HepG2 (cell line): ENCODE data around the gene RERE. TPM values are rescaled to one million over a fixed set of nuclear protein-coding genes. Genes with fewer than 3 reads are reported as not detected.

Source experiments
- ARNT2 ChIP-seq: sonication (generic); formaldehyde crosslinking; IDR thresholded peaks from 2 replicates; pipeline ENCODE4 v1.8.0; 2022; ENCODE audit warnings: mild to moderate bottlenecking, low read depth, missing genetic modification reagents, moderate library complexity
- CENPT ChIP-seq: sonication (generic); formaldehyde crosslinking; IDR thresholded peaks from 2 replicates; pipeline ENCODE4 v1.8.0; 2022; ENCODE audit warnings: low read depth, mild to moderate bottlenecking, moderate library complexity, missing genetic modification reagents
- HNF4A ChIP-seq: sonication (generic); formaldehyde crosslinking; IDR thresholded peaks from 2 replicates; pipeline ENCODE4 v1.4.0; 2020; ENCODE audit warnings: missing genetic modification reagents
- MAFF ChIP-seq: IDR thresholded peaks from 2 replicates; pipeline ENCODE4 v1.6.1; 2011; ENCODE audit warnings: low read depth, low read length, improper control_type of control experiment
- NFE2L2 ChIP-seq: fragments of 150-350 bp; IDR thresholded peaks from 2 replicates; pipeline ENCODE4 v1.6.1; 2014; ENCODE audit warnings: low read length
- RFXANK ChIP-seq: IDR thresholded peaks from 2 replicates; pipeline ENCODE4 v1.6.1; 2016
- TEAD2 ChIP-seq: sonication (generic); formaldehyde crosslinking; IDR thresholded peaks from 2 replicates; pipeline ENCODE4 v1.9.0; 2021; ENCODE audit warnings: missing genetic modification reagents
- TRIM22 ChIP-seq: fragments of 450-650 bp; IDR thresholded peaks from 2 replicates; pipeline ENCODE4 v1.6.1; 2017
- ZNF275 ChIP-seq: sonication (generic); formaldehyde crosslinking; IDR thresholded peaks from 2 replicates; pipeline ENCODE4 v1.8.0; 2022; ENCODE audit warnings: missing genetic modification reagents, mild to moderate bottlenecking, inconsistent platforms, borderline replicate concordance
- ZNF282 ChIP-seq: fragments of 450-650 bp; IDR thresholded peaks from 2 replicates; pipeline ENCODE4 v1.6.1; 2018; ENCODE audit not compliant: partially characterized antibody
- ZNF326 ChIP-seq: sonication (generic); formaldehyde crosslinking; IDR thresholded peaks from 2 replicates; pipeline ENCODE4 v1.4.0; 2020; ENCODE audit warnings: missing genetic modification reagents, borderline replicate concordance
- ZNF570 ChIP-seq: sonication (generic); formaldehyde crosslinking; IDR thresholded peaks from 2 replicates; pipeline ENCODE4 v1.4.0; 2020; ENCODE audit warnings: mild to moderate bottlenecking, missing genetic modification reagents, borderline replicate concordance
- ZNF629 ChIP-seq: sonication (generic); formaldehyde crosslinking; conservative IDR thresholded peaks from 2 replicates; pipeline ENCODE4 v1.5.0; 2020; ENCODE audit warnings: missing genetic modification reagents
- ZNF704 ChIP-seq: sonication (generic); formaldehyde crosslinking; IDR thresholded peaks from 2 replicates; pipeline ENCODE4 v1.8.1; 2023; ENCODE audit warnings: mild to moderate bottlenecking, inconsistent platforms, moderate library complexity, missing genetic modification reagents, borderline replicate concordance
- polyA plus RNA-seq, 8 experiments: library from polyadenylated mRNA; depleted of rRNA in 3 of 8; stranded (reverse) in 7 of 8; unstranded in 1 of 8; fragments of >200 nt; fragmentation: Illumina TruSeq in 4 of 8; extraction: Trizol in 4 of 8; gene quantifications; 2 replicates each; pipeline versions ENCODE4 v1.2.1 to v1.2.3, GENCODE V29; 2011 to 2016; ENCODE audit warnings: low read depth in 4 of 8, missing spikeins in 1 of 8, mixed read lengths in 1 of 8; ENCODE audit not compliant: insufficient read depth in 1 of 8
- total RNA-seq, 5 experiments: library from RNA; depleted of rRNA; stranded (reverse); fragments of >200 nt; fragmentation: Illumina TruSeq; extraction: Trizol; gene quantifications; 2 replicates each; pipeline ENCODE4 v1.2.3, GENCODE V29; 2016; ENCODE audit warnings: low read depth in 1 of 5
- TF ChIP-seq, protein P1 (sequence below): sonication (generic); formaldehyde crosslinking; IDR thresholded peaks from 2 replicates; pipeline ENCODE4 v1.4.0; 2020; ENCODE audit warnings: missing genetic modification reagents
- TF ChIP-seq, protein P2 (sequence below): sonication (generic); formaldehyde crosslinking; IDR thresholded peaks from 2 replicates; pipeline ENCODE4 v1.4.0; 2020; ENCODE audit warnings: missing genetic modification reagents, borderline replicate concordance

Gene RERE
- total and polyA plus RNA-seq, 2 of the 13 experiments (the other 11 are each of a cell fraction or from before 2014, with no cell fraction given) = 18.3 to 21.9 TPM

- TF ChIP-seq ZNF704 (no peak), ZNF282 (no peak), TRIM22 (no peak), ZNF326 (CRISPR knock-in tag) (no peak), HNF4A (peak; percentile 92), TEAD2 (CRISPR knock-in tag) (no peak), ZNF629 (CRISPR knock-in tag) (peak; percentile 53; the same call in 1 of the 2 replicates), ZNF275 (no peak; the same call in 1 of the 2 replicates), MAFF (0 out of 2 replicates have a peak, but pooled peaks have one; percentile 23), CENPT (CRISPR knock-in tag) (no peak), ARNT2 (CRISPR knock-in tag) (peak; percentile 28), ZNF570 (no peak), NFE2L2 (no peak), RFXANK (0 out of 2 replicates have a peak, but pooled peaks have one; percentile 90)
- TF ChIP-seq, protein P1, sequence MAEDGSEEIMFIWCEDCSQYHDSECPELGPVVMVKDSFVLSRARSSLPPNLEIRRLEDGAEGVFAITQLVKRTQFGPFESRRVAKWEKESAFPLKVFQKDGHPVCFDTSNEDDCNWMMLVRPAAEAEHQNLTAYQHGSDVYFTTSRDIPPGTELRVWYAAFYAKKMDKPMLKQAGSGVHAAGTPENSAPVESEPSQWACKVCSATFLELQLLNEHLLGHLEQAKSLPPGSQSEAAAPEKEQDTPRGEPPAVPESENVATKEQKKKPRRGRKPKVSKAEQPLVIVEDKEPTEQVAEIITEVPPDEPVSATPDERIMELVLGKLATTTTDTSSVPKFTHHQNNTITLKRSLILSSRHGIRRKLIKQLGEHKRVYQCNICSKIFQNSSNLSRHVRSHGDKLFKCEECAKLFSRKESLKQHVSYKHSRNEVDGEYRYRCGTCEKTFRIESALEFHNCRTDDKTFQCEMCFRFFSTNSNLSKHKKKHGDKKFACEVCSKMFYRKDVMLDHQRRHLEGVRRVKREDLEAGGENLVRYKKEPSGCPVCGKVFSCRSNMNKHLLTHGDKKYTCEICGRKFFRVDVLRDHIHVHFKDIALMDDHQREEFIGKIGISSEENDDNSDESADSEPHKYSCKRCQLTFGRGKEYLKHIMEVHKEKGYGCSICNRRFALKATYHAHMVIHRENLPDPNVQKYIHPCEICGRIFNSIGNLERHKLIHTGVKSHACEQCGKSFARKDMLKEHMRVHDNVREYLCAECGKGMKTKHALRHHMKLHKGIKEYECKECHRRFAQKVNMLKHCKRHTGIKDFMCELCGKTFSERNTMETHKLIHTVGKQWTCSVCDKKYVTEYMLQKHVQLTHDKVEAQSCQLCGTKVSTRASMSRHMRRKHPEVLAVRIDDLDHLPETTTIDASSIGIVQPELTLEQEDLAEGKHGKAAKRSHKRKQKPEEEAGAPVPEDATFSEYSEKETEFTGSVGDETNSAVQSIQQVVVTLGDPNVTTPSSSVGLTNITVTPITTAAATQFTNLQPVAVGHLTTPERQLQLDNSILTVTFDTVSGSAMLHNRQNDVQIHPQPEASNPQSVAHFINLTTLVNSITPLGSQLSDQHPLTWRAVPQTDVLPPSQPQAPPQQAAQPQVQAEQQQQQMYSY (CRISPR knock-in tag) = peak; percentile 70; the same call in 1 of the 2 replicates
- TF ChIP-seq, protein P2, sequence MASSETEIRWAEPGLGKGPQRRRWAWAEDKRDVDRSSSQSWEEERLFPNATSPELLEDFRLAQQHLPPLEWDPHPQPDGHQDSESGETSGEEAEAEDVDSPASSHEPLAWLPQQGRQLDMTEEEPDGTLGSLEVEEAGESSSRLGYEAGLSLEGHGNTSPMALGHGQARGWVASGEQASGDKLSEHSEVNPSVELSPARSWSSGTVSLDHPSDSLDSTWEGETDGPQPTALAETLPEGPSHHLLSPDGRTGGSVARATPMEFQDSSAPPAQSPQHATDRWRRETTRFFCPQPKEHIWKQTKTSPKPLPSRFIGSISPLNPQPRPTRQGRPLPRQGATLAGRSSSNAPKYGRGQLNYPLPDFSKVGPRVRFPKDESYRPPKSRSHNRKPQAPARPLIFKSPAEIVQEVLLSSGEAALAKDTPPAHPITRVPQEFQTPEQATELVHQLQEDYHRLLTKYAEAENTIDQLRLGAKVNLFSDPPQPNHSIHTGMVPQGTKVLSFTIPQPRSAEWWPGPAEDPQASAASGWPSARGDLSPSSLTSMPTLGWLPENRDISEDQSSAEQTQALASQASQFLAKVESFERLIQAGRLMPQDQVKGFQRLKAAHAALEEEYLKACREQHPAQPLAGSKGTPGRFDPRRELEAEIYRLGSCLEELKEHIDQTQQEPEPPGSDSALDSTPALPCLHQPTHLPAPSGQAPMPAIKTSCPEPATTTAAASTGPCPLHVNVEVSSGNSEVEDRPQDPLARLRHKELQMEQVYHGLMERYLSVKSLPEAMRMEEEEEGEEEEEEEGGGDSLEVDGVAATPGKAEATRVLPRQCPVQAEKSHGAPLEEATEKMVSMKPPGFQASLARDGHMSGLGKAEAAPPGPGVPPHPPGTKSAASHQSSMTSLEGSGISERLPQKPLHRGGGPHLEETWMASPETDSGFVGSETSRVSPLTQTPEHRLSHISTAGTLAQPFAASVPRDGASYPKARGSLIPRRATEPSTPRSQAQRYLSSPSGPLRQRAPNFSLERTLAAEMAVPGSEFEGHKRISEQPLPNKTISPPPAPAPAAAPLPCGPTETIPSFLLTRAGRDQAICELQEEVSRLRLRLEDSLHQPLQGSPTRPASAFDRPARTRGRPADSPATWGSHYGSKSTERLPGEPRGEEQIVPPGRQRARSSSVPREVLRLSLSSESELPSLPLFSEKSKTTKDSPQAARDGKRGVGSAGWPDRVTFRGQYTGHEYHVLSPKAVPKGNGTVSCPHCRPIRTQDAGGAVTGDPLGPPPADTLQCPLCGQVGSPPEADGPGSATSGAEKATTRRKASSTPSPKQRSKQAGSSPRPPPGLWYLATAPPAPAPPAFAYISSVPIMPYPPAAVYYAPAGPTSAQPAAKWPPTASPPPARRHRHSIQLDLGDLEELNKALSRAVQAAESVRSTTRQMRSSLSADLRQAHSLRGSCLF = peak; percentile 62; the same call in 1 of the 2 replicates
Observed at GRCh38 chr1:8742022-8742924, 75.2 kb downstream of the RERE start (continued).
